GM19193 (cell line): ENCODE measurements around the gene SUGP2.

ENCODE experiments used
- POLR2A ChIP-seq: IDR thresholded peaks from 4 replicates; pipeline ENCODE4 v1.6.1; 2011; ENCODE audit not compliant: insufficient read depth, insufficient read length; ENCODE audit errors: extremely low read depth

The SUGP2 gene

GRCh38 chr19:18967358-18968146, 65.8 kb downstream of the SUGP2 start:
- no peak for TF ChIP-seq POLR2A

- TF ChIP-seq POLR2A, result no peak
These were observed 67.0 kb downstream of the SUGP2 start for GRCh38 chr19:18966307-18966706.

DNA sequence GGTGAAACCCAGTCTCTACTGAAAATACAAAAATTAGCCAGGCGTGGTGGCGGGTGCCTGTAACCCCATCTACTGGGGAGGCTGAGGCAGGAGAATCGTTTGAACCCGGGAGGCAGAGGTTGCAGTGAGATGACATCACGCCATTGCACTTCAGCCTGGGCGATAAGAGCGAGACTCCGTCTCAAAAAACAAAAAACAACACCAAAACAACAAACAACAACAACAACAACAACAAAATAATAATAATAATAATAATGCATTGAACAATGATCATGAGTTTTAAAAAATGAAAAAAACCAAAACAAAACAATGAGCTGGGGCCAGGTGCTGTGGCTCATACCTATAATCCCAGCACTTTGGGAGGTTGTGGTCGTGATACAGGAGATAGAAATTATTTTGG, 69.2 kb downstream of the SUGP2 start:
- TF ChIP-seq POLR2A, result no peak

- TF ChIP-seq POLR2A, result no peak
These were observed 71.3 kb downstream of the SUGP2 start for GRCh38 chr19:18961767-18962620.

DNA sequence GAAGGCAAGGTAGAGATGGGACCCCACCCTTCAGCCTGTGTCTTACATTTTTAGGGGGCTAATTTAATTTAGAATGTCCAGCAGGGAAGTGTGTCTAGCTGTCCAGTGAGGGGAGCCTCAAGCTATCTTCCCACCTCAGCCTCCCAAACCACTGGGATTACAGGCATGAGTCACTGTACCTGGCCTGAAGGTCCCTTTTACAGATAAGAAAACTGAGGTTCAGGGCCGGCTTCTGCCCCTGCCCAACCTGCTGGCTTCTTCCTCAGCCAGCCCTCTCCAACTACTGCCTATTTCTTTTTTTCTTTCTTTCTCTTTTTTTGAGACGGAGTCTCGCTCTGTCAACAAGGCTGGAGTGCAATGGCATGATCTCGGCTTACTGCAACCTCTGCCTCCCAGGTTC, 72.9 kb downstream of the SUGP2 start:
- no peak for TF ChIP-seq POLR2A

DNA sequence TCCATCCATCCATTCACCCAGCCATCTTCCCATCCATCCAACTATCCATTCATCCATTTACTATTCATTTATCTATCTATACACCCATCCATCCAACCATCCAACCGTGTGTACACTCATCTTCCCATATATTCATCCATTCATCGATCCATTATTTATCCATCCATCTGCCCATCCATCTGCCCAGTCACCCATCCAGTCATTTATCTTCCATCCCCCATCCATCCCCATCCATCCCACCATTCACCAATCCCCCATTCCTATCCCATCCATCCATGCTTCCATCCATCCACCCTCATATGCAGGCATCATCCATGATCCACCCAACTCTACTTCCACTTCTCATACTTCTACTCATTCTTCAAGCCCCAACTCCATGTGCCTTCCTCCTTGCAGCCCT, 78.3 kb downstream of the SUGP2 start:
- TF ChIP-seq POLR2A, result no peak

DNA sequence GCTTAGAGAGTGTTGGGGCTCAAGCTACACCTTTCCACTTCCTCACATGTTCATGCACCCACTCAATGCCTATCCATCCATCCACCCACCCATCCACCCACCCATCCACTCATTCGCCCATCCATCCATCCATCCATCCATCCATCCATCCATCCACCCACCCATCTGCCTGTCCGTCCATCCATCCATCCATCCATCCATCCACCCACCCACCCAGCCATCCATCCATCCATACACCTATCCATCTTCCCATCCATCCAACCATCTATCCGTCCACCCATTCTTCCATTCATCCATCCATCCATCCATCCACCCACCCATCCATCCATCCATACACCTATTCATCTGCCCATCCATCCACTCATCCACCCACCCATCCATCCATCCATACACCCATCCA, 79.2 kb downstream of the SUGP2 start:
- TF ChIP-seq POLR2A, result no peak

DNA sequence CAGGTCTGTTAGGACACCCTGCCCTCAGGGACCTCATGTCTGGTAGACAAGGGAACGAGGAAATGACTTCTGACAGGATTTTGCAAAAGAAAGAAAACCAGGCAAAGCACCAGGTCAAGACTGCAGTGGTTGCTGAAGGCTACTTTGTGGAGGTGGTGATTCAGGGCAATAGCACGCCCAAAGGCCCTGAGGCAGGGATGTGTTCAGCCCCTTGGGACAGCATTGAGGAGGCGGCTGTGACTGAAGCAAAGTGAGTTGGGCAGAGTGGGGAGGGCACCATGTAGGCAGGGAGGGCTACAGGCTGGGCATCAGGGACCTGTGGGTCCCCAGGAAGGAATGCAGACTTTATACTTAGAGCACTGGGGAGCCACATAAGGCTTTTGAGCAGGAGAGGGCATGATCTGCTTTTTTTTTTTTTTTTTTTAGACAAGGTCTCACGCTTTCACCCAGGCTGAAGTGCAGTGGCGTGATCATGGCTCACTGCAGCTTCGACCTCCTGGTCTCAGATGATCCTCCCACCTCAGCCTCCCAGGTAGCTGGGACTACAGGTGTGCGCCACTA, 81.5 kb downstream of the SUGP2 start:
- no peak for TF ChIP-seq POLR2A

GRCh38 chr19:18949858-18950257, 83.5 kb downstream of the SUGP2 start:
- TF ChIP-seq POLR2A, result no peak

DNA sequence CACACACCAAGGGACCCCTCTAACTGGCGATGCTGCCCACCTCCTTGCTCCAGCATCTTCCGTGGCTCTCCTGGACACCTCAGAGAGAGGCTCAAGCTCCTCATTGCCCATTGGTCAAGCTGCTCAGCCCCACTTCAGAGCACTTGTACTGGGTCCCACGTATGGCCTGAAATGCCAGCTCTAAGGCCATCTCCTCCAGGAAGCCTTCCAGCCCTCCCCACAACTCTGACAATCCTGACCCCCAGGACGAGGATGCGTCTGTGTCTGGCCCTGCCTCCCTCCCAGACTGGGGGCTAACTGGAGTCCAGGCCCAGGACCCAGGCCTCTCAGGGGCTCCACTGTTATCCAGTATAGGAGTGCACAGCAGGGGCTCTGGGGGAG, 84.4 kb downstream of the SUGP2 start:
- TF ChIP-seq POLR2A, result no peak

DNA sequence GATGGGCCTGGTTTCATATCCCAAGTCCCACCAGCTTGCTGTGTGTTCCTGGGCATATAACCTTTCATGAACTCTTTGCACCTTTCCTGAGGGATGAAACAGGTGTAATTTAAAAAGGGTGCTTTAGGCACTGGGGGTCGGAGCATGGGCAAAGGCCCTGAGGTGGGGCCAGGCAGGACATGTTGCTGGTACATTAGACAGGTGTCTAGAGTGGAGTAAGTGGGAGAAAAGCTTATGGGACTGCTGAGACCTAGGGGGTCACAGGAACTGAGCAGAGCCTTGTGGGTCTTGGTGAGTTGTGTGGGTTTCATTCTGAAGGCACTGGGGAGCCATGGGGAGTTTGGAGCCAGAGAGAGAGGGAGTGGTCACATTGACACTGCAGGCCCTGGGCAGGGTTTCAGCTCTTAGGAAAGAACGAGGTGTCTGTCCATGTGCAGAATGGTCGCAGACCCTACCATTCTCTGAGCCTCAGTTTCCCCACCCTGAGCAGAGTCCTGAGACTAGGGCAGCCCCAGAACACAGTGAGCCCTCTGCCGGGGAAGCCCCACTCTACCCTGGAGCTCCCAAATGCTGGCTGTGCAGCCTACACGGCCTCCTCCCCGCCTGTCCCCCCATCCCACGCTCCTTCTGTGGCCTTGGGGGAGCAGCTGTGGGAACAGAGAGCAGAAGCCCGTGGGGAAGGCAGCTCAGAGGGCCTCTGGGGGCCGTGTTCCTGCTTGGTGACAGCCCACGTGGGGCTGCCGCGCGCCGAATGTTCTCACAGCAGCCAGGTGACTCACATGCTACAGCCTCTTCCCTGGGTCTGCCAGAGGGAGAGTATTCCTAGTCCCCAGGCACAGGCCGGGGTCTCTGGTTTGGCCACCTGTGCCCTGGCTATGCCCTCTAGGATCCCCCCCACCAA, 85.0 kb downstream of the SUGP2 start:
- TF ChIP-seq POLR2A, result no peak

DNA sequence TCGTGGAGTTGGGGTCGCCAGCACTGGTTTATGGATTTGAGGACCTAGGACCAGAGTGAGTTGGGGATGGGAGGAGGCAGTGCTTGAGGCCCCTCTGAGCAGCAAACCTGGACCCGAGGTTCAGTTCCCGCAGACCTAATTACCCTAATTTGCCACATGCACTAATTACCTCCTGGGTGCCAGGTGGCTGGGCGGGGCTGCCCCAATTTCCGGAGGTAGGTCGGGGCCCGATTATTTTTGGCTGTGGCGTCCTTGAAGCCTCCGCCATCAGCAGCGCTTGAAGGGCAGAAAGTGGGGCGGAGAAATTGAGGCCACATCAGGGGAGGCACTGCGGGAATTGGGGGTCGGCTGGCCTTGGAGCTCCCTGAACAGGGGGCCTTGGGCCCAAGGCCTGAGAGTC, 86.4 kb downstream of the SUGP2 start:
- no peak for TF ChIP-seq POLR2A

GRCh38 chr19:18946335-18946734, 87.0 kb downstream of the SUGP2 start:
- no peak for TF ChIP-seq POLR2A

GRCh38 chr19:18945297-18945696, 88.0 kb downstream of the SUGP2 start:
- TF ChIP-seq POLR2A, result no peak

GRCh38 chr19:18943465-18943864, 89.9 kb downstream of the SUGP2 start:
- no peak for TF ChIP-seq POLR2A
